Fibroblast of pulmonary artery (primary cell): ENCODE data around the gene HES2.
"Not testable (repeated sequence)": the region's sequence is repeated elsewhere in the genome, so short reads cannot be mapped to it uniquely, and the experiment has no call there.

Experiments used
- DNase-seq: peaks from one replicate; pipeline ENCODE4 v3.0.0-alpha.2; 2010; ENCODE audit warnings: low read depth
- H3K4me3 ChIP-seq: replicated peaks from 2 replicates; pipeline ENCODE4 v1.5.1; 2011; ENCODE audit warnings: low read depth, mild to moderate bottlenecking, control low read depth, low read length, moderate library complexity
- TF ChIP-seq, protein P1 (sequence below): IDR thresholded peaks from 2 replicates; pipeline ENCODE4 v1.5.1; 2011; ENCODE audit warnings: mild to moderate bottlenecking, control low read depth, low read length, inconsistent platforms; ENCODE audit errors: missing control alignments

The HES2 gene

DNA sequence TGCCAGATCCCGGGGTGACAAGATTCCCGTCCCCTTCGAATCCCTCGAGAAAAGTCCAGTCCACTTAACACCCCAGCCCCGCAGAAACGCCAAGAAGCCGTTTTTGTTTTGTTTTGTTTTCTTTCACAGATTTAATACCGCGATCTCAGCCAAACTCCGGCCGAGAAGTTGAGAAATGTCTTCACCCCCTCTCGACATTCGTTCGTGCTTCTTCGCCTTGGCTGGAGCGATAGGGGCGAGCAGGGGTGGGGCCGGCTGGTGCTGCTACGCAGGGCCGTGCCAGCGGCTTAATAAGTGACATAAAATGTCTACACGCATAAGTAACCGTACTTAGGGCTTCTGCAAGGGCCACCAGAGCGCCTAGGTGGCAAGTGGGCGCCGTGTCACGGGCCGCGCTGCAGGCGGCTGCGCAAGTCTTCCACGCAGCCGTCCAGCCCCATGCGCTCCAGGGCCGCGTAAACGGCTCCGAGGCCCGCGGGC lies 41.4 kb upstream of the HES2 start:
- H3K4me3 ChIP-seq, result no peak overlapping the region
- no peak for DNase-seq
- TF ChIP-seq, protein P1, sequence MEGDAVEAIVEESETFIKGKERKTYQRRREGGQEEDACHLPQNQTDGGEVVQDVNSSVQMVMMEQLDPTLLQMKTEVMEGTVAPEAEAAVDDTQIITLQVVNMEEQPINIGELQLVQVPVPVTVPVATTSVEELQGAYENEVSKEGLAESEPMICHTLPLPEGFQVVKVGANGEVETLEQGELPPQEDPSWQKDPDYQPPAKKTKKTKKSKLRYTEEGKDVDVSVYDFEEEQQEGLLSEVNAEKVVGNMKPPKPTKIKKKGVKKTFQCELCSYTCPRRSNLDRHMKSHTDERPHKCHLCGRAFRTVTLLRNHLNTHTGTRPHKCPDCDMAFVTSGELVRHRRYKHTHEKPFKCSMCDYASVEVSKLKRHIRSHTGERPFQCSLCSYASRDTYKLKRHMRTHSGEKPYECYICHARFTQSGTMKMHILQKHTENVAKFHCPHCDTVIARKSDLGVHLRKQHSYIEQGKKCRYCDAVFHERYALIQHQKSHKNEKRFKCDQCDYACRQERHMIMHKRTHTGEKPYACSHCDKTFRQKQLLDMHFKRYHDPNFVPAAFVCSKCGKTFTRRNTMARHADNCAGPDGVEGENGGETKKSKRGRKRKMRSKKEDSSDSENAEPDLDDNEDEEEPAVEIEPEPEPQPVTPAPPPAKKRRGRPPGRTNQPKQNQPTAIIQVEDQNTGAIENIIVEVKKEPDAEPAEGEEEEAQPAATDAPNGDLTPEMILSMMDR, result no peak

DNA sequence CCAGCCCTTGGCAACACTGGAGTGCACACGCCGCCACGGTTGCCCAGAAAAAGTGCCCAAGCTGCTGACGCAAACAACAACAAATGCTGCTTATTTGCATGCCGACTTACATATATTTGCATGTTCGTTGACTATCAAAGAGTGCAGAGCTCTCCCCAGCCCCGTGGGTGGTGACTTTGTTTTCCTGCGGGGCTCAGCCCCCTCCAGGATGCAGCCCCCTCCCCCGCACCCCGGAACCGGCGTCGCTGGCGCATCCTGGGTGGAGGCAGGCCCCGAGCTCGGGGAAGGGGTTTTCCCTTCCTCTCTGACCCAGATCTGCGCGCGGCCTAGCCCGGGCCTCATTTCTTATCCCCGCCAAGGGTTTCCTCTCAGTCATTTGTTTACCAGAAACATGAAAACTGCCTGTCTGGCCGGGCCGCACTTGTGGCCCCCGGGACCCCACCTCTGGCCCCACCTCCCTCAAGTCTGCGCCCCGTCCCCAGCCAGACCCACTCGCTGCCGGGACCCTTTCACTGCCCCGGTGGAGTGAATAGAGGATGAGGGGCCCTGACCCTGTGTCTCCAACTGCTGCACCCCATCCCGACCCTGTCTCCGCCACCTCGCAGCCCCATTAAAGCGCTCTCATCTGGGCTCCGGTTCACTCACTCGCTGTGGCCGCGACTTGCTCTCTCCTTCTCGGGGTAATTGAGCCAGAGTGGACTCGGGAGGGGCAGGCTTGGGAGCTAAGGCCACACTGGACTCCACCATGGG lies 40.8 kb upstream of the HES2 start:
- DNase-seq, result peak; percentile 25
- TF ChIP-seq, protein P1, result no peak
- no peak overlapping the region for H3K4me3 ChIP-seq

DNA sequence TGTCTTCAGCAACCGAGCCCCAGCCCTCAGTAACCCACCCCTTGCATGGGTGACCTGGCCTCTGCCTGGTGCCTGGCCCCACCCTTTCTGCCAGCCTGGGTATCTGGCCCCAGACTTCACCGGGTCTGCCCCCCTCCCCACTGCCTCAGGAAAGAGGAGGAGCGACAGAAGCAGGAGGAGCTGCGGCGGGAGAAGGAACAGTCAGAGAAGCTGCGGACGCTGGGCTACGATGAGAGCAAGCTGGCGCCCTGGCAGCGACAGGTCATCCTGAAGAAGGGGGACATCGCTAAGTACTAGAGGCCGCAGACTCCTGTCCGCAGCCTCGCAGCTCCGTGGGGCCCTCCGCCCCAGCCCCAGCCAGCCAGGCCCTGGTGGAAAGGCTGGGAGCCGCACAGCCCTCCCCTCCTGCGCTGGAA lies 40.1 kb upstream of the HES2 start:
- DNase-seq, result no peak
- H3K4me3 ChIP-seq, result no peak overlapping the region
- TF ChIP-seq, protein P1, result no peak

DNA sequence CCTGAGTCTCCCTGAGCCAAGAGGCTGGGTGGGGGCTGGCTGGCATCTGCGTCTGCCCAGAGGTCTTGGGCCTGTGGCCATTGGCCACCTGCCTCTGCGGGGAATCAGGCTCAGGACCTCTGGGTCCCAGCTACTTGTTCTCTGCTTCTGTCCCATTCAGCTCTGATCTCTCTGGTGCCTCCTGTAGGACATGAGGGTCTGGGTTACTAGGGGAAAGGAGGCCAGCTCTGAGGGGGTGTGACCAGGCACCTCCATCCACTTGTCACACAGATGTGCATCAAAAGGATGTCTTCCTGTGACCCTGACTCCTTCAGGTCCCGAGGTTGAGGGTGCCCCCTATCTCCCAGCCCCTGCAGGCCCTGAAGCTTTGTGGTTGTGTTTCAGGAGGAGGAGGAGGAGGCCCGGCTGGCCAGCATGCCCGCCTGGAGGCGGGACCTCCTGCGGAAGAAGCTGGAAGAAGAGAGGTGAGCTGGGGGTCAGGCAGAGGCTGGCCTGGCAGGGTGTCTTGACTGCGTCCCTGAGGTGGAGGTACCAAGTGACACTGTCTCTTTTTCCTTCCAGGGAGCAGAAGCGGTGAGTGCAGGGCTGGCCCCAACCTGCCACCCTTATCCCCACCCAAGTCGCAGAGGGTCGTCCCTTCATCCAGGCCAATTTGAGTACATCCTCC lies 37.2 kb upstream of the HES2 start:
- no peak for DNase-seq
- H3K4me3 ChIP-seq, result no peak overlapping the region

DNA sequence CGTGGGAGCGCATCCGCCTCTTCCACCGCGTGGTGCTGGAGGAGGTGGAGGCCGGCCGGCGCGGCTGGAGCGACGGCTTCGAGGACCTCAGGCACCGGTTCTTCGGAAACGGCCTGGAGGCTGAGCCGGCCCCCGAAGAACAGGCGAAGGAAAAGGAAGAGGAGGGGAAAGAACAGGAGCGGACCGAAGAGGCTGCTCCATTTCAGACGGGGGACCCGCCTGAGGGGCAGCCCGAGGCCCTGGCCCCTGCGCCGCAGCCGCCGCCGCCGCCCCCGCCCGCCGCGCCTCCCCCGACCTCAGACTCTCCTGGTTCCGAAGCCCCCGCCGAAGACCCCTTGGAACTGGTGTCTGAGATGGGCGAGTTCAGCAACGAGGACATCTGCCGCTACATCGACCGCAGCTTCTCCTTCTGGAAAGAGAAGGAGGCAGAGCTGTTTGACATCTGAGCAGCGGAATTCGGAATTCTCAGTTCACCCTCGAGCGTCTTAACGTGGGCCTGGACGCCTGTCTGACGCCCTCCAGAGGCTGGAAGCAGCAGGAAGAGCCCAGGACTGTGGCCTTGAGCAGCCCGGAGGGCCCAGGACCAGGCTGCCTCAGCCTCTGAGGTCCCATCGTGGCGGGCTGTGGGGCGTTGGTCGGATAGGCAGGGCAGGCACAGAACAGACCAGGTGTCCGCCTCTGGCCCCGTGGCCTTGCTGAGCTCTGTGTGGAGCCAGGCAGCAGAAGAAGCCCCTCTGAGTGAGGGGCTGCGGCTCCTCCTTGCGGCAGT lies 36.2 kb upstream of the HES2 start:
- H3K4me3 ChIP-seq, DNase-seq: not testable (repeated sequence)

More for the DNA sequence above, 37.2 kb upstream of the HES2 start:
- TF ChIP-seq, protein P1, result no peak

DNA sequence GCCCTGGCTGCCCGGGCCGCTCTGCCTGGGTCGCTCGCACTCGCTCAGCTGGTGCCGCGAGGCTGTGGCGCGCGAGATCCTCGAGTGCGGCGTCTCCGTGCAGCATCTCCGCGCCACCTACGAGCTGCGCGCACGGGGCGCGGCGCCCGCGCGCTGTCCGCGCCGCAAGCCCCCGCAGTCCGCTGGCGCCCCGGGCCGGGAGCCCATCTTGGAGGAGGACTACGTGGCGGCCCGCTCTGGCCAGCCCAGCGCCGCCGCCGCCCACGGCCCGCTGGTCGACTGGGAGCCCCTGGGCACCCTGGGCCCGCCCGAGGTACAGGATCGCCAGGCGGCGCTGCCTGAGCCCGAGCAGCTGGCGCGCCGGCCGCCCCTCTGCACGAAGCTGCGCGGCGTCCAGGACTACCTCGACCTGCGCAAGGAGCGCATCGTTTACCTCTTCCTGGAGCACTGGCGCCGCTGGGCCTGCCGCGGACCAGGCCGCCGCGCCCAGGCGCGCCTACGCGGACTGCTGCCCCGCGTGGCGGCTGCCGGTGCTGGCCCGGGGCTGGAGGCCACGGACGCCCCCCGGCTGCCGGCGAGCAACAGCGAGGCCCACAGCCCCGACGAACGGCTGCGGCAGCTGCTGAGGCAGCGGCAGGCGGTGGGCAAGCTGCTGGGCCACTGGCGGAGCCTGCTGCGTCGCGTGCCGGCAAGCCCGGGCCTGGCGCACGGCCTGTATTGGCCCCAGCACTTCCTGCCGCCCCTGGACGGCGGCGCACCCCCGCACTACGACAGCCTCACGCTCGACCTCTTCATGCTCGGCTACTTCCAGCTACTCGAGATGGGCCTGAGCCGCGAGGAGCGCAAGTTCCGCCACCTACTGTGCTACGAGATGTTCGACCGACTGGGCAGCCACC lies 35.4 kb upstream of the HES2 start:
- TF ChIP-seq, protein P1, result no peak
- DNase-seq, result peak; percentile 25
- no peak overlapping the region for H3K4me3 ChIP-seq

DNA sequence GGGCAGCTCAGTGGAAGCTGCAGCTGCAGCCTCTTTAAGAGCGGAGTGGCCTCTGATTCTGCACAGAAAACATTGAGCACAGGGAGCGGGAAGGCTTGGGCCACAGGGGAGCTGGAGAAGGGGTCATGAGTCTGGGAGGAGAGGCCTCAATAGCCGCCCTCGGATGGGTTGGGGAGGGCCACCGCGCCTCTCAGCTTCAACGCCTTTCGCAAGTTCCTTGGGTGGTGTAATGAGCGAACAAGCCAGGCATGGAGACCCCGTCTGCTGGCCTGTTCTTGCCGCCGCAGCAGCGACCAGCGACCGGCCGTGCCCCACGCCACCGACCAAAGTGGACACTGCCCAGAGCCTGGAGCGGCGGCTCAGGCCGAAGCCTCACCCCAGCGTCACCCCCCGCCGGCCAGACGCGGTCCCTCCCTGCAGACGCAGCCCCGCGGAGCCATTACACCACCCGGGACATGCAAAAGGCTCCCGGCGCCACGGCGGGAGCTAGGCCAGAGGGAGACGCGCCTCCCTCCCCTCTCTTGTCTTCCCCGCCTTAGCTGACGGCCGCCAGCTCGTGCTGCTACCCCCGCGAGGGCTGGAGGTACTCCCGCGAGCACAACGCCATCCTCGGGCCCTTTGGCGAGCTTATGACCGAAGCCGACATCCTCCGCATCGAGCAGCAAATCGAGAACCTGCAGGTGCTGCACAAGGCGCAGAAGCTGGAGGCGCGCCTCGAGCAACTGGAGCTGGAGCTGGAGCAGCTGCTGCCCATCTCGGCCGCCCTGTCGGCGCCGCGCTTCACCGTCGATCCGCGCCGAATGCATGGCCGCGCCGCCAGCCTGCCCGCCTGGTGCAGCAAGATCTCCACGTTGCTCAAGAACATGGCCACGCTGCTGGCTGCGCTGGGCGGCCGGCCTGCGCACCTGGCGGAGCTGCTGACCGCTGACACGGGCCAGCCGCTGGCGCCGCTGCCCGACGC lies 34.5 kb upstream of the HES2 start:
- DNase-seq, result peak; percentile 23
- H3K4me3 ChIP-seq, result not testable (repeated sequence)
